HCT116 (cell line): ENCODE measurements around the gene TMEM252. TPM values are rescaled to one million over a fixed set of nuclear protein-coding genes. Genes with fewer than 3 reads are reported as not detected.

ENCODE experiments used
- ATAC-seq: fragments of 200-7000 bp; cut with Tn5 transposase; 2 replicates; pipeline ENCODE4 v1.9.1; 2020; ENCODE audit warnings: mild to moderate bottlenecking, moderate library complexity
- BruUV-seq: library from RNA; stranded (reverse); fragments of 400-500 nt; replicated peaks from 2 replicates; lab custom pipeline; 2021; lab: Mats Ljungman, UMichigan
- CTCF ChIA-PET: fragments of 300-600 bp; sonication (Branson Sonifier 250); formaldehyde crosslinking; loops from one replicate; lab custom pipeline; 2021; ENCODE audit warnings: antibody characterized with exemption; lab: Charles Lee
- POLR2A ChIA-PET: fragments of 300-600, 350-600 bp; sonication (Branson Sonifier 250); formaldehyde crosslinking; loops from one replicate; lab custom pipeline; 2021; ENCODE audit warnings: antibody characterized with exemption; lab: Charles Lee
- RAD21 ChIA-PET, 2 experiments: fragments of 300-600 bp; sonication (Branson Sonifier 250); formaldehyde crosslinking; loops; one replicate each; lab custom pipeline; 2023; ENCODE audit warnings: low total read pairs in 2 of 2; ENCODE audit not compliant: uncharacterized antibody in 2 of 2, unreplicated experiment in 2 of 2, low non-redundant PET in 1 of 2; lab: Charles Lee
- DNase-seq: peaks from one replicate; pipeline ENCODE4 v3.0.0-alpha.2; 2010; ENCODE audit warnings: low read depth, low spot score
- H2AFZ ChIP-seq: fragments of 200-600 bp; shearing (Covaris generic), sonication (generic); 2 replicates; pipeline ENCODE4 v1.6.1; 2017; ENCODE audit warnings: low read depth, mixed run types, mixed read lengths, antibody characterized with exemption, low read length; ENCODE audit not compliant: poor library complexity, severe bottlenecking
- H3K27ac ChIP-seq: 2 replicates; pipeline ENCODE4 v1.5.1; 2012; ENCODE audit warnings: low read depth, low read length
- H3K27me3 ChIP-seq: fragments of 200-600 bp; sonication (generic); 2 replicates; pipeline ENCODE4 v1.6.1; 2016; ENCODE audit warnings: mixed run types, low read length, mixed read lengths; ENCODE audit not compliant: insufficient read depth
- H3K36me3 ChIP-seq, 2 experiments: fragments of 200-500 bp in 1 of 2; fragments of 200-600 bp in 1 of 2; sonication (Bioruptor generic) in 1 of 2; sonication (generic) in 1 of 2; 2 replicates each; pipeline versions ENCODE4 v1.5.1 to v1.6.1; 2014 to 2016; ENCODE audit warnings: low read length in 2 of 2, inconsistent platforms in 1 of 2, mixed read lengths in 1 of 2, mixed run types in 1 of 2; ENCODE audit not compliant: insufficient read depth in 2 of 2, control insufficient read depth in 1 of 2
- H3K4me1 ChIP-seq, 2 experiments: fragments of 200-600 bp in 1 of 2; sonication (generic) in 1 of 2; 2 replicates each; pipeline versions ENCODE4 v1.5.1 to v1.6.1; 2012 to 2017; ENCODE audit warnings: low read length in 2 of 2, inconsistent platforms in 1 of 2, mild to moderate bottlenecking in 1 of 2, mixed read lengths in 1 of 2, mixed run types in 1 of 2, moderate library complexity in 1 of 2; ENCODE audit not compliant: insufficient read depth in 2 of 2, control insufficient read depth in 1 of 2
- H3K4me2 ChIP-seq: fragments of 200-600 bp; sonication (generic); 2 replicates; pipeline ENCODE4 v1.6.1; 2017; ENCODE audit warnings: mixed run types, low read length, mixed read lengths
- H3K4me3 ChIP-seq, 2 experiments: fragments of 200-600 bp in 1 of 2; sonication (generic) in 1 of 2; replicated peaks in 1 of 2; 2 replicates each; pipeline ENCODE4 v1.5.1; 2011 to 2016; ENCODE audit warnings: low read length in 2 of 2, control low read depth in 1 of 2, low read depth in 1 of 2, mild to moderate bottlenecking in 1 of 2, mixed read lengths in 1 of 2, mixed run types in 1 of 2
- H3K79me2 ChIP-seq: fragments of 200-600 bp; sonication (generic); 2 replicates; pipeline ENCODE4 v1.6.1; 2017; ENCODE audit warnings: mild to moderate bottlenecking, mixed run types, low read length, moderate library complexity, mixed read lengths; ENCODE audit not compliant: insufficient read depth
- H3K9ac ChIP-seq: fragments of 200-600 bp; sonication (generic); 2 replicates; pipeline ENCODE4 v1.6.1; 2016; ENCODE audit warnings: low read length, mixed read lengths
- H3K9me2 ChIP-seq: fragments of 200-600 bp; sonication (generic), shearing (Covaris generic); 2 replicates; pipeline ENCODE4 v1.6.1; 2017; ENCODE audit warnings: mixed run types, mild to moderate bottlenecking, moderate library complexity; ENCODE audit not compliant: insufficient read depth
- H3K9me3 ChIP-seq, 2 experiments: fragments of 200-500 bp in 1 of 2; fragments of 200-600 bp in 1 of 2; sonication (Bioruptor generic) in 1 of 2; sonication (generic) in 1 of 2; 2 replicates each; pipeline ENCODE4 v1.6.1; 2014 to 2017; ENCODE audit warnings: low read length in 2 of 2, mixed read lengths in 2 of 2, inconsistent platforms in 1 of 2, low read depth in 1 of 2, mild to moderate bottlenecking in 1 of 2, mixed run types in 1 of 2, moderate library complexity in 1 of 2; ENCODE audit not compliant: control insufficient read depth in 1 of 2, insufficient read depth in 1 of 2
- H4K20me1 ChIP-seq: fragments of 200-600 bp; sonication (generic), shearing (Covaris generic); 2 replicates; pipeline ENCODE4 v1.6.1; 2017; ENCODE audit warnings: mixed run types, mild to moderate bottlenecking, moderate library complexity; ENCODE audit not compliant: insufficient read depth
- CBX3 ChIP-seq: IDR thresholded peaks from 2 replicates; pipeline ENCODE4 v1.6.1; 2012; ENCODE audit warnings: low read depth
- EGR1 ChIP-seq: IDR thresholded peaks from 2 replicates; pipeline ENCODE4 v1.6.1; 2012; ENCODE audit warnings: low read depth
- ELF1 ChIP-seq: IDR thresholded peaks from 2 replicates; pipeline ENCODE4 v1.6.1; 2012; ENCODE audit warnings: low read depth, borderline replicate concordance
- EZH2phosphoT487 ChIP-seq: fragments of 200-600 bp; IDR thresholded peaks from 2 replicates; pipeline ENCODE4 v1.6.1; 2018; ENCODE audit warnings: antibody characterized with exemption, borderline replicate concordance
- JUND ChIP-seq: IDR thresholded peaks from 2 replicates; pipeline ENCODE4 v1.6.1; 2012
- MAX ChIP-seq: IDR thresholded peaks from 2 replicates; pipeline ENCODE4 v1.6.1; 2012
- POLR2A ChIP-seq: IDR thresholded peaks from 2 replicates; pipeline ENCODE4 v1.7.0; 2011; ENCODE audit warnings: borderline replicate concordance; ENCODE audit not compliant: insufficient read depth, insufficient read length; ENCODE audit errors: extremely low read depth
- RAD21 ChIP-seq: IDR thresholded peaks from 2 replicates; pipeline ENCODE4 v1.6.1; 2012; ENCODE audit warnings: low read depth, mild to moderate bottlenecking
- REST ChIP-seq: IDR thresholded peaks from 2 replicates; pipeline ENCODE4 v1.6.1; 2012; ENCODE audit warnings: low read depth
- SP1 ChIP-seq: IDR thresholded peaks from 2 replicates; pipeline ENCODE4 v1.6.1; 2012; ENCODE audit warnings: low read depth
- TCF7L2 ChIP-seq: IDR thresholded peaks from 2 replicates; pipeline ENCODE4 v1.7.0; 2011; ENCODE audit warnings: borderline replicate concordance, inconsistent platforms; ENCODE audit not compliant: insufficient read depth, insufficient read length; ENCODE audit errors: extremely low read depth
- YY1 ChIP-seq: IDR thresholded peaks from 2 replicates; pipeline ENCODE4 v1.6.1; 2011; ENCODE audit warnings: low read length, low read depth, moderate library complexity, mild to moderate bottlenecking; ENCODE audit not compliant: insufficient replicate concordance; ENCODE audit errors: extremely low read depth
- ZBTB33 ChIP-seq: IDR thresholded peaks from 2 replicates; pipeline ENCODE4 v1.6.1; 2011; ENCODE audit warnings: mild to moderate bottlenecking, low read length, moderate library complexity; ENCODE audit not compliant: insufficient replicate concordance; ENCODE audit errors: extremely low read depth
- ZNF274 ChIP-seq: fragments of 200-500 bp; sonication (Bioruptor generic); IDR thresholded peaks from 2 replicates; pipeline ENCODE4 v1.6.1; 2014; ENCODE audit warnings: mild to moderate bottlenecking, low read depth, low read length, inconsistent platforms
- intact Hi-C: fragments of 100-400 bp; cut with micrococcal nuclease; formaldehyde crosslinking; loops from 2 replicates; pipeline ENCODE4 v1.10.0; 2022
- total RNA-seq: library from RNA; stranded (reverse); gene quantifications from one replicate; pipeline ENCODE4 v1.2.1, GENCODE V29; 2021; ENCODE audit not compliant: unreplicated experiment

TMEM252 gene
- total RNA-seq, 1 experiment from 2014 or later = not detected

- no peak for TF ChIP-seq TCF7L2
- no peak for TF ChIP-seq JUND
- no peak for TF ChIP-seq ZBTB33
- TF ChIP-seq ELF1 = no peak
- TF ChIP-seq, all 23 proteins: peak for 0
Measured at GRCh38 chr9:68506551-68506950, 34.1 kb downstream of the TMEM252 start (continued).

- ChIA-PET CTCF (interaction anchor here (1.2 kb wide), 1 partner anchor 62 kb away, joined by 5 read pairs; no protein-coding TSS in a partner anchor), RAD21 (no interaction called here)
Measured at GRCh38 chr9:68505681-68506409, 34.8 kb downstream of the TMEM252 start.

More at GRCh38 chr9:68505681-68506409, 34.8 kb downstream of the TMEM252 start:
- POLR2A ChIA-PET = no interaction called here
- DNase-seq (no peak), ATAC-seq (no peak)
- intact Hi-C loops = no loop called here
- TF ChIP-seq SP1 (no peak), REST (no peak), ELF1 (no peak), ZNF274 (no peak), EGR1 (no peak), YY1 (no peak), CBX3 (no peak), EZH2phosphoT487 (no peak), MAX (no peak), JUND (no peak), POLR2A (no peak), RAD21 (no peak), TCF7L2 (no peak)
- H3K9ac ChIP-seq = no peak overlapping the region
- no peak overlapping the region for H3K4me3 ChIP-seq
- no peaks in the 10 kb centered on the region for H3K36me3 ChIP-seq
- H4K20me1 ChIP-seq = no peaks in the 10 kb centered on the region
- H3K9me3 ChIP-seq = no peaks in the 10 kb centered on the region
- BruUV-seq = no TSS peak
- H3K4me1 ChIP-seq = no peaks in the 10 kb centered on the region
- H2AFZ ChIP-seq = no peak overlapping the region
- H3K9me2 ChIP-seq = no peaks in the 10 kb centered on the region
- no peak overlapping the region for H3K4me2 ChIP-seq
- no peak overlapping the region for H3K27ac ChIP-seq
- H3K79me2 ChIP-seq = no peaks in the 10 kb centered on the region
- H3K27me3 ChIP-seq = peaks cover 12% of the 10 kb centered on the region; the same call in 1 of the 2 replicates
